GM12892 (cell line): ENCODE measurements around the gene CDHR1.

ENCODE experiments used
- POLR2A ChIP-seq: IDR thresholded peaks from 2 replicates; pipeline ENCODE4 v1.6.1; 2011; ENCODE audit warnings: low read depth, low read length, control low read depth
- POLR2AphosphoS5 ChIP-seq: IDR thresholded peaks from 2 replicates; pipeline ENCODE4 v1.6.1; 2011; ENCODE audit warnings: low read depth, low read length, control low read depth

DNA sequence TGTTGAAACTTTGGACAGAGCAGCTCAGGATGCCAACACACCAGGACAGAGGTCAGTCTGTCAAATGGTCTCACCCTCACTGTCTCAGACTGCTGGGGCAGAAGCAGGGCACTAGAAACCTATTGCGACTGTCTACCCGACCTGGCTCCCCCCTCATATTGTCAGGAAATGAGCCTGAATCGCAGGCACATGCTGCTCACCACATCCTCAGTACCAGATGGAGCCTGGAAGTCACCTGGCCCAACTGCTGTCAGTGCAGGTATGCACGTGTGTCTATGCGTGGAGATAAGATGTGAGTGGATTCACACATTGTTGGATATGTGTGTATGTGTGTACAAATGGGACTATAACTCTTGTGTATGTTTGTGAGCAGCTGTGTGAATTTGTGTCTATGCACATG lies 3.2 kb upstream of the CDHR1 start:
- TF ChIP-seq POLR2AphosphoS5 = no peak
- no peak for TF ChIP-seq POLR2A
